Upper lobe of right lung (tissue), 1 donor: Measurements from ENCODE around the gene KLHL40. TPM values are rescaled to one million over a fixed set of nuclear protein-coding genes. Genes with fewer than 3 reads are reported as not detected.

Source experiments
- ATAC-seq: fragments of 200-7000 bp; cut with Tn5 transposase; one replicate; pipeline ENCODE4 v1.9.1; 2020; ENCODE audit warnings: mild to moderate bottlenecking, moderate library complexity
- DNase-seq: peaks from one replicate; pipeline ENCODE4 v3.0.0-alpha.2; 2020
- H3K27ac ChIP-seq: fragments of 200-600 bp; one replicate; pipeline ENCODE4 v1.8.0; 2022
- H3K27me3 ChIP-seq: fragments of 200-600 bp; one replicate; pipeline ENCODE4 v1.8.0; 2022; ENCODE audit warnings: mild to moderate bottlenecking
- H3K36me3 ChIP-seq: fragments of 200-600 bp; one replicate; pipeline ENCODE4 v1.8.0; 2022
- H3K4me1 ChIP-seq: fragments of 200-600 bp; one replicate; pipeline ENCODE4 v1.8.0; 2022
- H3K4me3 ChIP-seq: fragments of 200-600 bp; one replicate; pipeline ENCODE4 v1.8.0; 2022; ENCODE audit warnings: mild to moderate bottlenecking
- H3K9me3 ChIP-seq: fragments of 200-600 bp; one replicate; pipeline ENCODE4 v1.8.0; 2022
- CTCF ChIP-seq: fragments of 200-600 bp; IDR thresholded peaks from one replicate; pipeline ENCODE4 v1.8.0; 2022; ENCODE audit warnings: antibody characterized with exemption
- intact Hi-C: fragments of 100-400 bp; cut with DNase I; formaldehyde crosslinking; loops from one replicate; pipeline ENCODE4 v1.11.0; 2022
- total RNA-seq: library from RNA; stranded (reverse); fragmentation: NEBNext Ultra II Directional; extraction: Animal tissue kit (Norgen Biotek cat#: 25700); gene quantifications from one replicate; pipeline ENCODE4 v1.2.1, GENCODE V29; 2021
- donor health status: DM: no; HTN: yes; CAD: no; lungs with severe emphysema.

KLHL40 gene
- total RNA-seq, 1 donor from 2014 or later = not detected

DNA sequence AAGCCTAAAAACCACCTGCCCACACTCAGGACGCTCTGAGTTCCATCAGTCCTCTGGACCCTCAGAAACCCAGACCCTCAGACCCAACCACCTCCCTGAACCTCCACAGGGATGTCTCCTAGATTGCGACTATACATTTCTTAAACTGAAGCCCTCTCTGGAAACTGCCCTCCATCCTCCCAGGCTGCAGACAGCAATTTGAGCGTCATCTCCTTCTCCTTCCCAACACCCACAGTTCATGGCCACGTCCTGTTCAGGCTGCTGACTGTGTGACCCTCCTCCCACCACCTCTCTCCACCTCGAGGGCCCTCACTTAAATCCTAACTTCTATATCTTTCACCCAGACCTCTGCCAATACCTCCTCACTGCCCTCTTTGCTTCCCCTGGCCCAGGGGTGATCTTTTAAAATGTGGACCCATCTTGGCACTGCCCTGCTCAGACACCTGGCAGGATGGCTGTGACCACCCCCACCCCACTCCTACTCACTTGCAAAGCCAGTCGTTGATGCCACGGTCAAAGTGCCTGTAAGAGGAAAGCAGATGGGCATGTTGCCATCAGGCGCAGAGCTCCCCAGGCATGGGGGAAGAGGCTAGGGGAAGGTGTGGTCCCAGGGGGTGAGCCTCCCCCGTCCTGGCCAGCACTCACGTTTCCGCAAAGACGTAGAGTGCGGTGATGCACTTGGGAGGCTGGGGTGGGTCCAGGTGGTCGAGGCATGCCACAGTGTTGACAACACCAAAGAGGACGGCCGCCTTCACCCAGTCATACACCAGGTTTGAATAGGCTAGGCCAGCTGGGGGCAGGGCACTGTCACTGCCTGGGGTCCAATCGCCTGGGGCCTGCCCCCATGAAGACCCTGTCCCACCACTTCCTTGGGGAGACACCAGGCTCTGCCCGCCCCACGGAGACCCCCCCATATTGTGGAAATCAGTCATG is 11.3 kb downstream of the KLHL40 start:
- ATAC-seq = no peak

GRCh38 chr3:42697289-42698051 is 12.1 kb downstream of the KLHL40 start:
- H3K4me3 ChIP-seq = no peak overlapping the region
- no peaks in the 10 kb centered on the region for H3K36me3 ChIP-seq
- no peak for TF ChIP-seq CTCF
- H3K27ac ChIP-seq = no peak overlapping the region
- H3K4me1 ChIP-seq = no peaks in the 10 kb centered on the region
- H3K9me3 ChIP-seq = no peaks in the 10 kb centered on the region
- intact Hi-C loops = no loop called here
- no peaks in the 10 kb centered on the region for H3K27me3 ChIP-seq
- DNase-seq (no peak), ATAC-seq (no peak)

More for the DNA sequence above, 11.3 kb downstream of the KLHL40 start:
- no peak overlapping the region for H3K27ac ChIP-seq
- no peaks in the 10 kb centered on the region for H3K4me1 ChIP-seq
- H3K36me3 ChIP-seq = no peaks in the 10 kb centered on the region
- H3K4me3 ChIP-seq = no peak overlapping the region
- no peaks in the 10 kb centered on the region for H3K27me3 ChIP-seq
- no peaks in the 10 kb centered on the region for H3K9me3 ChIP-seq
- no peak for DNase-seq
- intact Hi-C loops = no loop called here
- TF ChIP-seq CTCF = no peak

DNA sequence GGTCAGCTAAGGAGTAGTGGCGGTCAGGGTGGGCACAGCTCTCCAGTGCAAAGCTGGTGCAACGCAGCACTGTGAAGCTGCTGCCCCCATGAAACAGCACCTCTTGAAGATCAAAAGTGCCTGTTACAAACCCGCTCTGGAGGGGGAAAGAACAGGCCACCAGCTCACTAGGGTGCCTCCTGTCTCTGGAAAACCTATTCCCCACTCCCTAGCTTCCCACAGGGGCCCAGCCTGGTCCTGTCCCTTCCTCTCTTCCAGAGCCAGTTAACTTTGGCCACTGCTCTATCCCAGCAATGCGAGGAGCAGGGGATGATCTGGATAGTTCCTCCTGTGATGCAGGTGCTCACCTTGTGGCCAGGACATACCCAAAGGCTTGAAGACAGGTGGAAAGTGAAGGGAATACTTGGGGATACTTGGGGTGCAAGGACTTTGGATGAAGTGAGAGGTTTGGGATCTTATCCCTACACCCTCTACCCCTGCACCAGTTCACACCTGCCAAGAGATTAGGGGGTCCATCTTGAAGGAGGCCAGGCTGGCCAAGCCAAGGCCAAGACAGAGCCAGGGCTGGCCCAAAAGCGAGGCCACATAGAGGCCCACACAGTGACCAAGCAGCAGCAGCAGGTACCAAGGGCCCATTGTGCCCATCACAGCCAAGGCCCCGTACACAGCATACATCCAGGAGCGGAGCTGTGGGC is 13.0 kb downstream of the KLHL40 start:
- TF ChIP-seq CTCF = no peak
- Histone ChIP-seq H3K27ac (no peak overlapping the region), H3K4me3 (no peak overlapping the region), H3K36me3 (no peaks in the 10 kb centered on the region), H3K9me3 (no peaks in the 10 kb centered on the region), H3K4me1 (no peaks in the 10 kb centered on the region), H3K27me3 (no peaks in the 10 kb centered on the region)
- DNase-seq (no peak), ATAC-seq (no peak)
- intact Hi-C loops = no loop called here

GRCh38 chr3:42698911-42699230 is 13.5 kb downstream of the KLHL40 start:
- Histone ChIP-seq H3K4me1 (no peaks in the 10 kb centered on the region), H3K36me3 (no peaks in the 10 kb centered on the region), H3K4me3 (no peak overlapping the region), H3K9me3 (no peaks in the 10 kb centered on the region), H3K27ac (no peak overlapping the region), H3K27me3 (no peaks in the 10 kb centered on the region)
- ATAC-seq (peak; percentile 67), DNase-seq (peak; percentile 80)
- TF ChIP-seq CTCF = no peak
- intact Hi-C loops = no loop called here

GRCh38 chr3:42699511-42699971 is 14.2 kb downstream of the KLHL40 start:
- no peak overlapping the region for H3K4me3 ChIP-seq
- intact Hi-C loops = no loop called here

More at GRCh38 chr3:42699511-42699971, 14.2 kb downstream of the KLHL40 start:
- ATAC-seq = no peak
- Histone ChIP-seq H3K36me3 (no peaks in the 10 kb centered on the region), H3K4me1 (no peaks in the 10 kb centered on the region), H3K9me3 (no peaks in the 10 kb centered on the region), H3K27me3 (no peaks in the 10 kb centered on the region), H3K27ac (no peak overlapping the region)
- TF ChIP-seq CTCF = no peak
- no peak for DNase-seq
